NT2/D1 (cell line): ENCODE data around the gene ACACB.

Source experiments
- SUZ12 ChIP-seq: IDR thresholded peaks from 2 replicates; pipeline ENCODE4 v1.6.1; 2011; ENCODE audit not compliant: insufficient read length, insufficient read depth; ENCODE audit errors: extremely low read depth
- YY1 ChIP-seq: IDR thresholded peaks from 2 replicates; pipeline ENCODE4 v1.6.1; 2011; ENCODE audit not compliant: insufficient read length, insufficient read depth
- ZNF274 ChIP-seq: IDR thresholded peaks from 2 replicates; pipeline ENCODE4 v1.6.1; 2011; ENCODE audit warnings: mild to moderate bottlenecking, low read depth, low read length

GRCh38 chr12:109156586-109156985, 40.2 kb downstream of the ACACB start:
- TF ChIP-seq SUZ12 (no peak), ZNF274 (no peak), YY1 (no peak)
